ENCODE measurements around the gene ZBTB43.
"Not testable (repeated sequence)": the region's sequence is repeated elsewhere in the genome, so short reads cannot be mapped to it uniquely, and the experiment has no call there.

The ZBTB43 gene

GRCh38 chr9:126813072-126813471, 8.2 kb downstream of the ZBTB43 start:
- Histone ChIP-seq H3K4me1 (ENCODE audit: insufficient read depth, low read length) (no peaks in the 10 kb centered on the region), H3K36me3 (ENCODE audit: insufficient read depth, low read depth, low read length) (peaks cover 31% of the 10 kb centered on the region), H3K9ac (ENCODE audit: low read depth, low read length) (no peak overlapping the region), H3K9me3 (ENCODE audit: insufficient read depth, low read depth, low read length) (peaks cover 3% of the 10 kb centered on the region; the same call in 1 of the 2 replicates), H3K27ac (ENCODE audit: low read length) (no peak overlapping the region), H3K4me3 (ENCODE audit: low read length) (no peak overlapping the region), H3K27me3 (ENCODE audit: insufficient read depth, low read length) (no peaks in the 10 kb centered on the region)

GRCh38 chr9:126814091-126814490, 9.3 kb downstream of the ZBTB43 start:
- H3K9me3 ChIP-seq (ENCODE audit: insufficient read depth, low read depth, low read length) = peaks cover 10% of the 10 kb centered on the region

GRCh38 chr9:126817615-126818014, 12.8 kb downstream of the ZBTB43 start:
- not testable (repeated sequence) for H3K4me1 ChIP-seq (ENCODE audit: insufficient read depth, low read length)
- peaks cover 16% of the 10 kb centered on the region for H3K36me3 ChIP-seq (ENCODE audit: insufficient read depth, low read depth, low read length)

More at GRCh38 chr9:126814091-126814490, 9.3 kb downstream of the ZBTB43 start:
- Histone ChIP-seq H3K36me3 (ENCODE audit: insufficient read depth, low read depth, low read length) (peaks cover 25% of the 10 kb centered on the region), H3K27ac (ENCODE audit: low read length) (no peak overlapping the region), H3K9ac (ENCODE audit: low read depth, low read length) (no peak overlapping the region), H3K27me3 (ENCODE audit: insufficient read depth, low read length) (no peaks in the 10 kb centered on the region), H3K4me1 (ENCODE audit: insufficient read depth, low read length) (no peaks in the 10 kb centered on the region), H3K4me3 (ENCODE audit: low read length) (no peak overlapping the region)

GRCh38 chr9:126818482-126818881, 13.6 kb downstream of the ZBTB43 start:
- Histone ChIP-seq H3K36me3 (ENCODE audit: insufficient read depth, low read depth, low read length) (peaks cover 12% of the 10 kb centered on the region), H3K9me3 (ENCODE audit: insufficient read depth, low read depth, low read length) (peaks cover 23% of the 10 kb centered on the region), H3K27ac (ENCODE audit: low read length) (no peak overlapping the region), H3K4me1 (ENCODE audit: insufficient read depth, low read length) (no peaks in the 10 kb centered on the region), H3K4me3 (ENCODE audit: low read length) (no peak overlapping the region), H3K27me3 (ENCODE audit: insufficient read depth, low read length) (no peaks in the 10 kb centered on the region), H3K9ac (ENCODE audit: low read depth, low read length) (no peak overlapping the region)

More at GRCh38 chr9:126817615-126818014, 12.8 kb downstream of the ZBTB43 start:
- not testable (repeated sequence) for H3K4me3 ChIP-seq (ENCODE audit: low read length); H3K9ac ChIP-seq (ENCODE audit: low read depth, low read length); H3K27me3 ChIP-seq (ENCODE audit: insufficient read depth, low read length); H3K27ac ChIP-seq (ENCODE audit: low read length)
- H3K9me3 ChIP-seq (ENCODE audit: insufficient read depth, low read depth, low read length) = peaks cover 23% of the 10 kb centered on the region

- Histone ChIP-seq H3K27me3 (ENCODE audit: insufficient read depth, low read length) (no peaks in the 10 kb centered on the region), H3K9ac (ENCODE audit: low read depth, low read length) (no peak overlapping the region), H3K4me3 (ENCODE audit: low read length) (no peak overlapping the region), H3K9me3 (ENCODE audit: insufficient read depth, low read depth, low read length) (peaks cover 23% of the 10 kb centered on the region), H3K27ac (ENCODE audit: low read length) (no peak overlapping the region), H3K4me1 (ENCODE audit: insufficient read depth, low read length) (no peaks in the 10 kb centered on the region), H3K36me3 (ENCODE audit: insufficient read depth, low read depth, low read length) (peaks cover 9% of the 10 kb centered on the region; the same call in 1 of the 2 replicates)
Measured at GRCh38 chr9:126819482-126819881, 14.6 kb downstream of the ZBTB43 start.

- peaks cover 9% of the 10 kb centered on the region for H3K36me3 ChIP-seq (ENCODE audit: insufficient read depth, low read depth, low read length)
- no peak overlapping the region for H3K4me3 ChIP-seq (ENCODE audit: low read length)
- H3K9me3 ChIP-seq (ENCODE audit: insufficient read depth, low read depth, low read length) = peaks cover 20% of the 10 kb centered on the region
- no peaks in the 10 kb centered on the region for H3K4me1 ChIP-seq (ENCODE audit: insufficient read depth, low read length)
- H3K9ac ChIP-seq (ENCODE audit: low read depth, low read length) = no peak overlapping the region
- no peaks in the 10 kb centered on the region for H3K27me3 ChIP-seq (ENCODE audit: insufficient read depth, low read length)
- H3K27ac ChIP-seq (ENCODE audit: low read length) = no peak overlapping the region
Measured at GRCh38 chr9:126822278-126822677, 17.4 kb downstream of the ZBTB43 start.

GRCh38 chr9:126822873-126823272, 18.0 kb downstream of the ZBTB43 start:
- peaks cover 6% of the 10 kb centered on the region for H3K36me3 ChIP-seq (ENCODE audit: insufficient read depth, low read depth, low read length)
- peaks cover 20% of the 10 kb centered on the region for H3K9me3 ChIP-seq (ENCODE audit: insufficient read depth, low read depth, low read length)
- no peak overlapping the region for H3K4me3 ChIP-seq (ENCODE audit: low read length)
- no peak overlapping the region for H3K9ac ChIP-seq (ENCODE audit: low read depth, low read length)
- H3K27ac ChIP-seq (ENCODE audit: low read length) = no peak overlapping the region
- no peaks in the 10 kb centered on the region for H3K27me3 ChIP-seq (ENCODE audit: insufficient read depth, low read length)
- no peaks in the 10 kb centered on the region for H3K4me1 ChIP-seq (ENCODE audit: insufficient read depth, low read length)

GRCh38 chr9:126824052-126824451, 19.2 kb downstream of the ZBTB43 start:
- H3K9ac ChIP-seq (ENCODE audit: low read depth, low read length); H3K27ac ChIP-seq (ENCODE audit: low read length); H3K36me3 ChIP-seq (ENCODE audit: insufficient read depth, low read depth, low read length); H3K27me3 ChIP-seq (ENCODE audit: insufficient read depth, low read length); H3K4me3 ChIP-seq (ENCODE audit: low read length); H3K4me1 ChIP-seq (ENCODE audit: insufficient read depth, low read length): not testable (repeated sequence)
- H3K9me3 ChIP-seq (ENCODE audit: insufficient read depth, low read depth, low read length) = peaks cover 13% of the 10 kb centered on the region

- no peak overlapping the region for H3K27ac ChIP-seq (ENCODE audit: low read length)
- no peak overlapping the region for H3K4me3 ChIP-seq (ENCODE audit: low read length)
- no peaks in the 10 kb centered on the region; the same call in 1 of the 2 replicates for H3K9me3 ChIP-seq (ENCODE audit: insufficient read depth, low read depth, low read length)
- no peak overlapping the region for H3K9ac ChIP-seq (ENCODE audit: low read depth, low read length)
- no peaks in the 10 kb centered on the region for H3K4me1 ChIP-seq (ENCODE audit: insufficient read depth, low read length)
- peaks cover 2% of the 10 kb centered on the region; the same call in 1 of the 2 replicates for H3K36me3 ChIP-seq (ENCODE audit: insufficient read depth, low read depth, low read length)
- H3K27me3 ChIP-seq (ENCODE audit: insufficient read depth, low read length) = no peaks in the 10 kb centered on the region
Measured at GRCh38 chr9:126827227-126827626, 22.4 kb downstream of the ZBTB43 start.

- Histone ChIP-seq H3K36me3 (ENCODE audit: insufficient read depth, low read depth, low read length) (peaks cover 20% of the 10 kb centered on the region), H3K27me3 (ENCODE audit: insufficient read depth, low read length) (no peaks in the 10 kb centered on the region), H3K9me3 (ENCODE audit: insufficient read depth, low read depth, low read length) (no peaks in the 10 kb centered on the region; the same call in 1 of the 2 replicates), H3K9ac (ENCODE audit: low read depth, low read length) (no peak overlapping the region), H3K4me3 (ENCODE audit: low read length) (no peak overlapping the region), H3K4me1 (ENCODE audit: insufficient read depth, low read length) (no peaks in the 10 kb centered on the region), H3K27ac (ENCODE audit: low read length) (no peak overlapping the region)
Measured at GRCh38 chr9:126829035-126829434, 24.2 kb downstream of the ZBTB43 start.

GRCh38 chr9:126830827-126831226, 26.0 kb downstream of the ZBTB43 start:
- Histone ChIP-seq H3K4me3 (ENCODE audit: low read length) (no peak overlapping the region), H3K27me3 (ENCODE audit: insufficient read depth, low read length) (no peaks in the 10 kb centered on the region)

GRCh38 chr9:126832440-126832839, 27.6 kb downstream of the ZBTB43 start:
- Histone ChIP-seq H3K4me1 (ENCODE audit: insufficient read depth, low read length) (no peaks in the 10 kb centered on the region), H3K9me3 (ENCODE audit: insufficient read depth, low read depth, low read length) (no peaks in the 10 kb centered on the region), H3K36me3 (ENCODE audit: insufficient read depth, low read depth, low read length) (peaks cover 31% of the 10 kb centered on the region), H3K27me3 (ENCODE audit: insufficient read depth, low read length) (no peaks in the 10 kb centered on the region), H3K4me3 (ENCODE audit: low read length) (no peak overlapping the region), H3K9ac (ENCODE audit: low read depth, low read length) (no peak overlapping the region), H3K27ac (ENCODE audit: low read length) (no peak overlapping the region)

More at GRCh38 chr9:126830827-126831226, 26.0 kb downstream of the ZBTB43 start:
- H3K27ac ChIP-seq (ENCODE audit: low read length) = no peak overlapping the region
- no peaks in the 10 kb centered on the region; the same call in 1 of the 2 replicates for H3K9me3 ChIP-seq (ENCODE audit: insufficient read depth, low read depth, low read length)
- no peaks in the 10 kb centered on the region for H3K4me1 ChIP-seq (ENCODE audit: insufficient read depth, low read length)
- no peak overlapping the region for H3K9ac ChIP-seq (ENCODE audit: low read depth, low read length)
- peaks cover 31% of the 10 kb centered on the region for H3K36me3 ChIP-seq (ENCODE audit: insufficient read depth, low read depth, low read length)

Measured in iPS-20b (cell line).